Esophagus muscularis mucosa (tissue), 4 donors: Measurements from ENCODE around the gene SLC22A17. TPM values are rescaled to one million over a fixed set of nuclear protein-coding genes. Genes with fewer than 3 reads are reported as not detected.

Experiments
- DNase-seq: peaks from one replicate; pipeline ENCODE4 v3.0.0-alpha.2; 2017; ENCODE audit errors: extremely low spot score
- H3K27ac ChIP-seq, 4 donors: fragments of 200-600 bp; sonication (generic); replicated peaks in 1 of 4; 1 replicate in 3 of 4; 2 replicates in 1 of 4; pipeline ENCODE4 v1.5.1; 2016 to 2019; ENCODE audit warnings: mild to moderate bottlenecking in 1 of 4
- H3K27me3 ChIP-seq, 4 donors: fragments of 200-600 bp; sonication (generic); one replicate each; pipeline versions ENCODE4 v1.5.1 to v1.6.0; 2016 to 2019
- H3K36me3 ChIP-seq, 4 donors: fragments of 200-600 bp; sonication (generic); one replicate each; pipeline ENCODE4 v1.5.1; 2016 to 2019
- H3K4me1 ChIP-seq, 4 donors: fragments of 200-600 bp; sonication (generic); one replicate each; pipeline ENCODE4 v1.5.1; 2016 to 2019
- H3K4me3 ChIP-seq, 4 donors: fragments of 200-600 bp; sonication (generic); 1 replicate in 2 of 4; 2 replicates in 2 of 4; pipeline ENCODE4 v1.5.1; 2016 to 2019; ENCODE audit warnings: mild to moderate bottlenecking in 4 of 4, moderate library complexity in 1 of 4
- H3K9me3 ChIP-seq, 4 donors: fragments of 200-600 bp; sonication (generic); 1 replicate in 3 of 4; 2 replicates in 1 of 4; pipeline ENCODE4 v1.5.1; 2016 to 2019
- EP300 ChIP-seq: sonication (generic); formaldehyde crosslinking; IDR thresholded peaks from one replicate; pipeline ENCODE4 v1.6.1; 2017; ENCODE audit warnings: antibody characterized with exemption
- POLR2A ChIP-seq: fragments of 450-650 bp; IDR thresholded peaks from one replicate; pipeline ENCODE4 v1.6.1; 2017; ENCODE audit warnings: antibody characterized with exemption, moderate library complexity, mild to moderate bottlenecking, low read depth
- POLR2AphosphoS5 ChIP-seq, 2 donors: sonication (generic); formaldehyde crosslinking; IDR thresholded peaks; one replicate each; pipeline ENCODE4 v1.6.1; 2017; ENCODE audit warnings: antibody characterized with exemption in 2 of 2
- WGBS: methylation state at CpG from one replicate; pipeline ENCODE4 v1.1.5; 2018; 5-methylcytosine and 5-hydroxymethylcytosine counted together
- intact Hi-C: fragments of 100-400 bp; cut with DNase I; formaldehyde crosslinking; loops from one replicate; pipeline ENCODE4 v1.15.1; 2023
- total RNA-seq, 4 donors: library from RNA; depleted of rRNA; stranded (reverse); fragments of >200 nt; gene quantifications; one replicate each; pipeline versions ENCODE4 v1.1.0 to v1.2.1, GENCODE V29; 2016
- TF ChIP-seq, protein P1 (sequence below), 3 experiments: fragments of 200-600 bp in 2 of 3; fragments of 450-650 bp in 1 of 3; sonication (generic) in 2 of 3; IDR thresholded peaks; one replicate each; pipeline ENCODE4 v1.5.1; 2017 to 2019; ENCODE audit warnings: antibody characterized with exemption in 3 of 3, mild to moderate bottlenecking in 2 of 3, moderate library complexity in 1 of 3

SLC22A17 gene
- total RNA-seq, 4 donors from 2014 or later, result 12.5 to 36.9 (median 24.9) TPM

DNA sequence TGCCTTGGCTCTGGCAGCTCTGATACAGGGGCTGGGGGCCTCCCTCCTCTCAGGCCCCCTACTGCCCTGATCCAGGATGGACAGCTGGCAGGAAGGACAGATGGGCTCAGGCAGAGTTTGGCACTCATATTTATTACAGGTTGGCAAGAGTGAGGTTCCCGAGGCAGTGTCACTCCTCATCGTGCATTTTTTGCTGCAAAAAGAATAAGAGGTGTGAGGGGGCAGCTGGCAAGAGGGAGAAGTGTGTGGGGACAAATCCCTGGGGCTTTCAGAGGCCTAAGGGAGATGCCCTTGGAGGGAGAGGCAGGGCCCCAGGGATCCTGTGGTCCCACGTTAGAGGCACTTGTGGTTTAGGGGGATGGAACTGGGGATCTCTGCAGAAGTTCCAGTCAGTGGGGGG is 29.2 kb upstream of the SLC22A17 start:
- no peak for TF ChIP-seq EP300
- TF ChIP-seq POLR2A, result no peak
- TF ChIP-seq, protein P1, sequence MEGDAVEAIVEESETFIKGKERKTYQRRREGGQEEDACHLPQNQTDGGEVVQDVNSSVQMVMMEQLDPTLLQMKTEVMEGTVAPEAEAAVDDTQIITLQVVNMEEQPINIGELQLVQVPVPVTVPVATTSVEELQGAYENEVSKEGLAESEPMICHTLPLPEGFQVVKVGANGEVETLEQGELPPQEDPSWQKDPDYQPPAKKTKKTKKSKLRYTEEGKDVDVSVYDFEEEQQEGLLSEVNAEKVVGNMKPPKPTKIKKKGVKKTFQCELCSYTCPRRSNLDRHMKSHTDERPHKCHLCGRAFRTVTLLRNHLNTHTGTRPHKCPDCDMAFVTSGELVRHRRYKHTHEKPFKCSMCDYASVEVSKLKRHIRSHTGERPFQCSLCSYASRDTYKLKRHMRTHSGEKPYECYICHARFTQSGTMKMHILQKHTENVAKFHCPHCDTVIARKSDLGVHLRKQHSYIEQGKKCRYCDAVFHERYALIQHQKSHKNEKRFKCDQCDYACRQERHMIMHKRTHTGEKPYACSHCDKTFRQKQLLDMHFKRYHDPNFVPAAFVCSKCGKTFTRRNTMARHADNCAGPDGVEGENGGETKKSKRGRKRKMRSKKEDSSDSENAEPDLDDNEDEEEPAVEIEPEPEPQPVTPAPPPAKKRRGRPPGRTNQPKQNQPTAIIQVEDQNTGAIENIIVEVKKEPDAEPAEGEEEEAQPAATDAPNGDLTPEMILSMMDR (IDR thresholded peaks at IDR 0.05), result no peak
- no peak for TF ChIP-seq POLR2AphosphoS5 (IDR thresholded peaks at IDR 0.05)
- intact Hi-C loops, result loop anchor here (2.0 kb wide), 1 partner anchor 117 kb away; no protein-coding TSS in a partner anchor
- DNase-seq, result no peak
- peaks cover 0 to 20% (median 13%) of the 10 kb centered on the region in 4 donors for H3K4me1 ChIP-seq
- peaks cover 0 to 65% (median 0%) of the 10 kb centered on the region in 4 donors for H3K36me3 ChIP-seq
- WGBS, result 46% methylated on average over 3 of the region's 3 CpGs
- no peak overlapping the region for H3K27ac ChIP-seq
- peaks cover 0 to 16% (median 0%) of the 10 kb centered on the region in 4 donors for H3K27me3 ChIP-seq
- H3K4me3 ChIP-seq, result no peak overlapping the region
- no peaks in the 10 kb centered on the region for H3K9me3 ChIP-seq

DNA sequence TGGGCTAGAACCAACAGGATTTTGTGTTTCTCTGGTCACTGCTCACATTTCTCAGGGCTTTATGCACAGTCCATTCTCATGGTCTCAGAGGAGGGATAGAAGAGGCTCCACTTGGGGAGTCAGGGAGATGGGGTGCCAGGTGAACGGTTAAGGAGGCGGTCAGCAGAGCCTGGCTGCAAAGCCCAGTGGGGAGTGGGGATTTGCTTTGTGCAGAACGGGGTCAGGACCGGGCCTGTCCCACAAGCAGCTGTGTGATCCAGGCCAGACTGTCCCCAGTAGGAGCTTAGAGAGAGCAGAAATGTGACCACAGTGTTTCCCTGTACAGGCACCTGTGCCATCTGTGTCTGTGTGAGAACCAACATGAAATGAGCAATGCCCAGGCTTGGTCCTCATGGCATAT is 28.3 kb upstream of the SLC22A17 start:
- Histone ChIP-seq H3K9me3 (no peaks in the 10 kb centered on the region), H3K27ac (no peak overlapping the region), H3K27me3 (peaks cover 0 to 16% (median 0%) of the 10 kb centered on the region in 4 donors), H3K36me3 (peaks cover 0 to 56% (median 0%) of the 10 kb centered on the region in 4 donors), H3K4me3 (no peak overlapping the region), H3K4me1 (peaks cover 0 to 23% (median 15%) of the 10 kb centered on the region in 4 donors)
- TF ChIP-seq, protein P1 (IDR thresholded peaks at IDR 0.05), result no peak
- TF ChIP-seq POLR2A, result no peak
- TF ChIP-seq EP300, result no peak
- no peak for TF ChIP-seq POLR2AphosphoS5 (IDR thresholded peaks at IDR 0.05)
- WGBS, result 80% methylated on average over 4 of the region's 4 CpGs
- intact Hi-C loops, result loop anchor here (1.0 to 2.0 kb wide), 2 partner anchors 54 to 116 kb away; no protein-coding TSS in a partner anchor
- no peak for DNase-seq

DNA sequence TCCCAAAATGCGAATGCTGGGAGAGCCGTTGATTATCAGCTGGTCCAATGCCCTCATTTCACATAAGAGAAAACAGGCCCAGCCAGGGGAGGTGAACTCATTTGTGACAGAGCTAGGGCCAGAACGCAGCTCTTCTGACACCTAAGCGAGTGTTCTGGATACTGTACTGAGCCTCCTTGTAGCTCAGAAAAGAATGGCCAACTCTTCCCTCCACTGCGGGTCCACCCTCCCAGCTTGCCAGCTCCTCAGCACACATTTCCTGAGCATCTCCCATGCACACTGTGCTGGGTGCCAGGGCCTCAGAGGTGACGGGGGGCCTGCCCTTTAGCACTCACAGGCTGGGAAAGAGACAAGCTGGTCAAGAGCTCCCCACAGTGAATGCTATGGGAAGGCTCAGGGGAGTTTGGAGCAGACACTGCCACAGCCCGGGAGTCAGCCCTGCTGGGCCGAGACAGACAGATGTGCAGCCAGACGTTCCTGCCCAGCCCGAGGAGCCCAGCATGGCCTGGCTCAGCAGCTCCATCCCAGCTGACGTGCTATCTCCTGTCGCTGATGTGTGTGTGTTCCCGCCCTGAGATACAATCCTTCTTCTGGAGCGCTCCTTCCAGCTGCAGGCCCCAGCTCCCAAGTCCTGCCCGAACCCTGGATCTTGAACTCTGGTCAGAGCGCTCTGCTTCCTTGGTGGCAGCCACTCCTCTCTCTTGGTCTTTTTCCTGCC is 27.7 kb upstream of the SLC22A17 start:
- no peaks in the 10 kb centered on the region for H3K9me3 ChIP-seq
- no peak for DNase-seq
- peaks cover 0 to 50% (median 0%) of the 10 kb centered on the region in 4 donors for H3K36me3 ChIP-seq
- TF ChIP-seq POLR2AphosphoS5 (IDR thresholded peaks at IDR 0.05) (no peak), POLR2A (no peak), EP300 (no peak)
- TF ChIP-seq, protein P1 (IDR thresholded peaks at IDR 0.05), result peak in 1 of 3 experiments; percentile 10
- WGBS, result 72% methylated on average over 9 of the region's 16 CpGs
- peaks cover 0 to 16% (median 0%) of the 10 kb centered on the region in 4 donors for H3K27me3 ChIP-seq
- H3K4me3 ChIP-seq, result no peak overlapping the region
- peaks cover 0 to 23% (median 15%) of the 10 kb centered on the region in 4 donors for H3K4me1 ChIP-seq
- no peak overlapping the region for H3K27ac ChIP-seq
- intact Hi-C loops, result loop anchor here (1.0 to 2.0 kb wide), 2 partner anchors 53 to 116 kb away; no protein-coding TSS in a partner anchor

DNA sequence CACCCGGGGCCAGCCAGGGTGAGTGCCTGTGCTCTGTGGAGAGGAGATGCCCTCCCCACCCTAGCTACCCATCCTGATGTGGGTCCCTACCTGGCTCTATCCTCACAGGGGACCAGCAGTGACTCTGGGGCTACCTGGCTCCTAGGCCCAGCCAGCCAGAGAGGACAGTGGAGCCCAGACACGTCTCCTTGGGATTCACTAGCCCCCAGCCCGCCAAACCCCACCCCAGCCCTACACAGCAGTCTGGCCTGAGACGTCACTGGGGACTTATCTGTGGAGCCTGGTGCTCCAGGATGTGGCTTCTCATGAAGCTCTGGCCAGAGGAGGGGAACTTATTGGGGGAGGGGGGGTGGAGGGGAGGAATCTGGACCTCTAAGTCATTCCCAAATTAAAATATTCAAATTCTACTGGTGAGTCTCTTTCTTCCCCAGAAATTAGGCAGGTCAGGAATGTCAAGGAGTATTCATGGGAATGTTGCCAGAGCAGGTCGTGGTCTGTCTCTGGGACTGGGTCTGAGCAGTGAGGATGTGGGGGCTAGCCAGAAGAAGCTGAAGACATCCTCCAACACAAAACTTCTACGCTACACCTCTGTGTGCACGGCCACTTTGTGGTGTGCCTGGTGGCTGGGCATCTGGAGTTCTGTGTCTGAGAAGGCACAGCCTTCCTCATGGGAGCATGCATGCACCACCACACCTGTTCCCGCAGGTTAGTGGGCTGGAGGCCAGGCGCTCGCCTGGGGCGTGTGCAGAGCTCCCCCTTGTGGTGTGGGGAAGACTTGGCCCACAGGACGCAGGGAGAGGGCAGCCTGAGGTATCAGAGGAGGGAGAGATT is 26.9 kb upstream of the SLC22A17 start:
- peaks cover 0 to 23% (median 15%) of the 10 kb centered on the region in 4 donors for H3K4me1 ChIP-seq
- H3K4me3 ChIP-seq, result no peak overlapping the region
- DNase-seq, result no peak
- H3K27me3 ChIP-seq, result peaks cover 0 to 16% (median 0%) of the 10 kb centered on the region in 4 donors
- intact Hi-C loops, result loop anchor here (1.0 to 2.0 kb wide), 2 partner anchors 52 to 115 kb away; no protein-coding TSS in a partner anchor
- peaks cover 0 to 42% (median 0%) of the 10 kb centered on the region in 4 donors for H3K36me3 ChIP-seq
- H3K27ac ChIP-seq, result no peak overlapping the region
- 34% methylated on average over 9 of the region's 12 CpGs for WGBS
- TF ChIP-seq, protein P1 (IDR thresholded peaks at IDR 0.05), result peak; percentile 87 to 97 (median 92)
- TF ChIP-seq EP300 (no peak), POLR2A (no peak), POLR2AphosphoS5 (IDR thresholded peaks at IDR 0.05) (peak; percentile 38 to 53)
- no peaks in the 10 kb centered on the region for H3K9me3 ChIP-seq
